HG02885 (cell line): ENCODE results near the gene MTX3.

ENCODE experiments used
- ATAC-seq: cut with Tn5 transposase; IDR thresholded peaks from one replicate; pipeline ENCODE4 v1.9.1; 2021; ENCODE audit warnings: mild to moderate bottlenecking; ENCODE audit not compliant: unreplicated experiment, poor library complexity

Gene MTX3

GRCh38 chr5:79990598-79991507 is at the start of gene MTX3:
MTX3 (minus strand) TSS chr5:79991262; CDS start chr5:79991238, 24 bp downstream.
- peak; percentile 87 for ATAC-seq

- ATAC-seq: no peak
Measured at GRCh38 chr5:80039650-80040049, 48.6 kb upstream of the MTX3 start.

GRCh38 chr5:80037366-80037765 is 46.3 kb upstream of the MTX3 start:
- peak; percentile 84 for ATAC-seq

- ATAC-seq: no peak
Measured at GRCh38 chr5:80036615-80037014, 45.6 kb upstream of the MTX3 start.

- no peak for ATAC-seq
Measured at GRCh38 chr5:80035839-80036238, 44.8 kb upstream of the MTX3 start.

- no peak for ATAC-seq
Measured at GRCh38 chr5:80034962-80035821, 44.1 kb upstream of the MTX3 start, which contains the start of gene THBS4. THBS4 (plus strand) TSS chr5:80035348; CDS start chr5:80035538, 190 bp downstream.

GRCh38 chr5:80034559-80034958 is 43.5 kb upstream of the MTX3 start:
- ATAC-seq: no peak

GRCh38 chr5:80033513-80033912 is 42.5 kb upstream of the MTX3 start:
- ATAC-seq: peak; percentile 41

- no peak for ATAC-seq
Measured at GRCh38 chr5:80031109-80031508, 40.0 kb upstream of the MTX3 start.

- no peak for ATAC-seq
Measured at GRCh38 chr5:80026841-80027240, 35.8 kb upstream of the MTX3 start.

GRCh38 chr5:80025069-80025468 is 34.0 kb upstream of the MTX3 start:
- ATAC-seq: no peak

GRCh38 chr5:80010754-80011392 is 19.8 kb upstream of the MTX3 start:
- no peak for ATAC-seq

- no peak for ATAC-seq
Measured at GRCh38 chr5:80008995-80009765, 18.1 kb upstream of the MTX3 start.

GRCh38 chr5:80002677-80003076 is 11.6 kb upstream of the MTX3 start:
- no peak for ATAC-seq

- no peak for ATAC-seq
Measured at GRCh38 chr5:79999722-80000121, 8.7 kb upstream of the MTX3 start.

GRCh38 chr5:79992891-79993657 is 2.0 kb upstream of the MTX3 start:
- ATAC-seq: no peak

GRCh38 chr5:79990205-79990597 is 861 bp downstream of the MTX3 start:
- ATAC-seq: peak; percentile 58

GRCh38 chr5:79986260-79986659 is 4.8 kb downstream of the MTX3 start:
- ATAC-seq: no peak

- no peak for ATAC-seq
Measured at GRCh38 chr5:79985288-79985687, 5.8 kb downstream of the MTX3 start.
